Small intestine (tissue), 7 donors: ENCODE measurements around the gene CYP4Z1. TPM values are rescaled to one million over a fixed set of nuclear protein-coding genes. Genes with fewer than 3 reads are reported as not detected.
"Not testable (repeated sequence)": the region's sequence is repeated elsewhere in the genome, so short reads cannot be mapped to it uniquely, and the experiment has no call there.

ENCODE experiments used
- DNase-seq, 2 donors: peaks; one replicate each; pipeline versions ENCODE4 v3.0.0 to v3.0.0-alpha.2; 2013
- FAIRE-seq: peaks from 2 replicates; lab custom pipeline; 2012; peaks lifted over from hg19 to GRCh38; lab: Jason Lieb, UNC
- H3K27ac ChIP-seq, 3 donors: one replicate each; pipeline ENCODE4 v1.5.1; 2013; ENCODE audit warnings: low read length in 2 of 3, mild to moderate bottlenecking in 2 of 3, control low read depth in 1 of 3, inconsistent platforms in 1 of 3, low read depth in 1 of 3, moderate library complexity in 1 of 3
- H3K27me3 ChIP-seq, 3 donors: one replicate each; pipeline ENCODE4 v1.6.1; 2013; ENCODE audit warnings: low read length in 3 of 3, inconsistent platforms in 1 of 3; ENCODE audit not compliant: control insufficient read depth in 3 of 3, insufficient read depth in 3 of 3
- H3K36me3 ChIP-seq, 3 donors: one replicate each; pipeline ENCODE4 v1.6.1; 2013; ENCODE audit warnings: low read length in 3 of 3, inconsistent platforms in 1 of 3, low read depth in 1 of 3, mild to moderate bottlenecking in 1 of 3, moderate library complexity in 1 of 3; ENCODE audit not compliant: control insufficient read depth in 3 of 3, insufficient read depth in 2 of 3
- H3K4me1 ChIP-seq, 3 donors: one replicate each; pipeline ENCODE4 v1.6.1; 2013; ENCODE audit warnings: low read length in 2 of 3, inconsistent platforms in 1 of 3, low read depth in 1 of 3, mild to moderate bottlenecking in 1 of 3, moderate library complexity in 1 of 3; ENCODE audit not compliant: control insufficient read depth in 3 of 3, insufficient read depth in 2 of 3
- H3K4me3 ChIP-seq, 3 donors: one replicate each; pipeline ENCODE4 v1.5.1; 2013; ENCODE audit warnings: low read length in 3 of 3, control low read depth in 1 of 3, inconsistent platforms in 1 of 3, low read depth in 1 of 3, mild to moderate bottlenecking in 1 of 3, moderate library complexity in 1 of 3
- H3K9me3 ChIP-seq, 2 donors: one replicate each; pipeline ENCODE4 v1.6.1; 2013; ENCODE audit warnings: low read depth in 1 of 2, low read length in 1 of 2; ENCODE audit not compliant: control insufficient read depth in 2 of 2, insufficient read depth in 1 of 2
- WGBS, 3 donors: extraction: QIAGEN DNeasy Blood & Tissue Kit; methylation state at CpG; one replicate each; pipeline ENCODE4 v1.1.7; 2013; 5-methylcytosine and 5-hydroxymethylcytosine counted together
- polyA plus RNA-seq, 4 donors: library from polyadenylated mRNA; stranded (reverse) in 3 of 4; unstranded in 1 of 4; fragments of 200-250 nt in 3 of 4; fragments of 120-200 nt in 1 of 4; gene quantifications; one replicate each; pipeline versions ENCODE4 v1.2.1 to v1.2.3, GENCODE V29; 2013
- donor health status: healthy with polysubstance abuse.
- donor health status: control.
- donor health status: control.
- donor health status: Bipolar disorder and iron deficiency.
- donor health status: healthy.

The CYP4Z1 gene
- polyA plus RNA-seq, 4 donors = 0.06 to 0.10 TPM; not detected in 2

DNA sequence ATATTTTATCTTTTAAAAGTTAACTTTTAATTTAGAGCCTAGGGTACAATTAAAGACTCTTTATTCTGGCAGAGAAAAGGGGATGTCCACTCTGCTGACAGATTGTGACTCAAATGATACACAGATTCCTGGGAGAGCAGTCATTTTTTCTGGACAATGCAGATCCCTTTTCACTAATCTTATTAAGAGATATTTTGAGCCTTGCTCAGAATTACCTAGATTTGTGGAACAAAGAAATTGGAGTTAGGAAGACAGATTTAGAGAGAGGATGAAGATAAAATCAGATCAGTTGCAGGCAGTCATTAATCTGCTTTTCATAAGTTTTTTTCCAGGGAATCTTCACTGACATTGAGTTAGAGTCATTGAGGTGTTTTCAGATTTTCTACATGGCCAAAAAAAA, 42.5 kb downstream of the CYP4Z1 start:
- not testable (repeated sequence) for H3K4me3 ChIP-seq, H3K36me3 ChIP-seq, H3K9me3 ChIP-seq, H3K27me3 ChIP-seq, H3K4me1 ChIP-seq, DNase-seq, FAIRE-seq, H3K27ac ChIP-seq

DNA sequence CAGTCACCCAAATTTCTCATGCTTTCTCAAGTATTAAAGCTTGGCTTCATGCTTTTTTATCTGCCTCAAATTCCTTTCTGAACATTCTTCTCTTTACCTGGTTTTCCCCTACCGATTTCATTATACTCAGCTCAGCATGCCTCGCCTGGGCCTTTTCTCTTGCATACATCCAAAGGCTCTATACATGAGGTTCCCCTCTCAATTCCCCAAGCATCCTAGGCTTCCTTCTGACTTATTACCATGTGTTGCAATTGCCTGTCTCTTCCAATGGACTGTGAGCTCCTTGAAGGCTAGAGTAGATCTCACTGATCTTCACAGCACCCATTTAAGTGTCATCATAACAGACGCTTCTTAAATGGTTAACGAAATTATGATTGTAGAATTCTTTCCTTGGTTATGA, 46.1 kb downstream of the CYP4Z1 start:
- WGBS, 3 donors = 86 to 87% (median 86%) methylated on average over 4 of the region's 4 CpGs
- no peak overlapping the region for H3K27ac ChIP-seq
- no peaks in the 10 kb centered on the region for H3K4me1 ChIP-seq
- H3K27me3 ChIP-seq = no peaks in the 10 kb centered on the region
- H3K4me3 ChIP-seq = no peak overlapping the region
- FAIRE-seq (no peak), DNase-seq (no peak)
- H3K9me3 ChIP-seq = no peaks in the 10 kb centered on the region
- H3K36me3 ChIP-seq = no peaks in the 10 kb centered on the region

DNA sequence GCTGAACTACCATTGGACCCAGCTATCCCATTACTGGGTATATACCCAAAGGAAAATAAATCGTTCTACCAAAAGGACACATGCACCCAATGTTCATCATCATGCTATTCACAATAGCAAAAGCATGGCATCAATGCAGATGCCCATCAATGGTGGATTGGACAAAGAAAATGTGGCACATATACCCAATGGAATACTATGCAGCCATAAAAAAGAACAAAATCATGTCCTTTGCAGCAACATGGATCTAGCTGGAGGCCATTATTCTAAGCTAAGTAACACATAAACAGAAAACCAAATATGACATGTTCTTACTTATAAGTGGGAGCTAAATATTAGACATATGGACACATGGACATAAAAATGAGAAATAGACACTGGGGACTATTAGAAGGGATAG, 54.0 kb downstream of the CYP4Z1 start:
- FAIRE-seq, H3K4me1 ChIP-seq: not testable (repeated sequence)

DNA sequence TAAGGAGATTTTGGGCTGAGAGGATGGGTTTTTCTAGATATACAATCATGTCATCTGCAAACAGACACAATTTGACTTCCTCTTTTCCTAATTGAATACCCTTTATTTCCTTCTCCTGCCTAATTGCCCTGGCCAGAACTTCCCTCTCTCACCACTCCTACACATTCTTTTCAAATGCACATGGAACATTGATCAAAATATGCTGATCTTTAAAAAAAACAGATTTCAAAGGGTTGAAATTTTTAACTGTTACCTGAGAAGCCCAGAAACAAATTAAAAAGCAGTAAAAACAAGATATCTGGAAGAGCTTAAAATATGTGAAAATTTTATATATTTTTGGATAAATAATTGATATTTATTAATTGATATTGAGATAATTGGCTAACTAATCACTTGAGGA, 57.8 kb downstream of the CYP4Z1 start:
- FAIRE-seq, DNase-seq, H3K36me3 ChIP-seq, H3K27me3 ChIP-seq, H3K4me3 ChIP-seq, H3K4me1 ChIP-seq, H3K9me3 ChIP-seq, H3K27ac ChIP-seq: not testable (repeated sequence)

More for the DNA sequence above, 54.0 kb downstream of the CYP4Z1 start:
- H3K27me3 ChIP-seq, DNase-seq, H3K9me3 ChIP-seq, H3K4me3 ChIP-seq, H3K36me3 ChIP-seq, H3K27ac ChIP-seq: not testable (repeated sequence)
- WGBS, 3 donors = 83 to 97% (median 91%) methylated on average over 1 of the region's 1 CpG

DNA sequence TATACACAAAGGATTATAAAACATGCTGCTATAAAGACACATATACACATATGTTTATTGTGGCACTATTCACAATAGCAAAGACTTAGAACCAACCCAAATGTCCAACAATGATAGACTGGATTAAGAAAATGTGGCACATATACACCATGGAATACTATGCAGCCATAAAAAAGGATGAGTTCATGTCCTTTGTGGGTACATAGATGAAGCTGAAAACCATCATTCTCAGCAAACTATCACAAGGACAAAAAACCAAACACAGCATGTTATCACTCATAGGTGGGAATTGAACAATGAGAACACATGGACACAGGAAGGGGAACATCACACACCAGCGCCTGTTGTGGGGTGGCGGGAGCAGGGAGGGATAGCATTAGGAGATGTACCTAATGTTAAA, 60.0 kb downstream of the CYP4Z1 start:
- H3K27ac ChIP-seq, DNase-seq, H3K27me3 ChIP-seq, FAIRE-seq, H3K4me1 ChIP-seq, H3K9me3 ChIP-seq, H3K36me3 ChIP-seq, H3K4me3 ChIP-seq: not testable (repeated sequence)
- WGBS, 3 donors = 95 to 99% (median 98%) methylated on average over 2 of the region's 2 CpGs

DNA sequence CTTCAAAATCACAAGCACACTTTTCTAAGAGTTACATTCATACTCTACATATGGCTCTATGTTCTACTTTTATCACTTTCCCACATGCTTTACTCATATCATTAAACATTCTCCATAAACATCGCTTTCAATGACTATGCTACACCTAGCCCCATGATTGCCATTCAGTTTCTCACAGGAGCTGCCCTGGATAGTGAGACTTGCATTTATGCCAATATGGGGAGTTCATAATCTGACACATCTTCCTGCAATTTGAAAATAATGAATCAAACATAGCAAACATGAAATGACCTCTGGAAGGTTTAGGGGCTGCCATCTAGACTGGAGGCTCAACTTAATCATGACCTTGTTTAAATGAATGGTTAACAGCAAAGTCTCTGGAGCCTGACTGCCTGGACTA, 61.2 kb downstream of the CYP4Z1 start:
- Histone ChIP-seq H3K4me1 (no peaks in the 10 kb centered on the region), H3K4me3 (no peak overlapping the region), H3K27ac (no peak overlapping the region), H3K27me3 (no peaks in the 10 kb centered on the region), H3K36me3 (no peaks in the 10 kb centered on the region), H3K9me3 (no peaks in the 10 kb centered on the region)
- WGBS, 3 donors = 92 to 99% (median 93%) methylated on average over 1 of the region's 1 CpG
- DNase-seq = no peak
- no peak for FAIRE-seq

DNA sequence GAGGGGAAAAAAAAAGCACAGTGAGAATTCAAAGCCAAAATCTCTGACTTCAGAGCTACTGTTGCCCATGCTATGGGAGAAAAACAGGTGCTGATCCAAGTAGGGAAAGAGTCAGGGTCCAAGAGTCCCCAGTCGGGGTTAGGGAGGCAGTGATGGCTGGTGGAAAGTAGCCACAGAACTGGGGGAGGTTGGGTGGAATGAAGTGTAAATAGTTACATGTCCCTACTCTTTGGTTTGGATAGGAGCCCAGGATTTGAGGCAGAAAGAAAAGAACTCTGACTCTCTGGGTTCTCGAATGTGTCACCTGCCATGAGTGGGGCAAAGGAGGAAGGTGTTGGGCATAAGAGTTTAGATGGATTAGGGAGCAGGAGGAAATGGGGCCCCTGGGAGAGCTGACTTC, 61.8 kb downstream of the CYP4Z1 start:
- not testable (repeated sequence) for H3K27me3 ChIP-seq, FAIRE-seq, H3K9me3 ChIP-seq, H3K27ac ChIP-seq, H3K4me1 ChIP-seq, H3K4me3 ChIP-seq, H3K36me3 ChIP-seq
- 13 to 56% (median 22%) methylated on average over 2 of the region's 2 CpGs for WGBS, 3 donors
- DNase-seq = peak in 1 of 2 donors; percentile 16

DNA sequence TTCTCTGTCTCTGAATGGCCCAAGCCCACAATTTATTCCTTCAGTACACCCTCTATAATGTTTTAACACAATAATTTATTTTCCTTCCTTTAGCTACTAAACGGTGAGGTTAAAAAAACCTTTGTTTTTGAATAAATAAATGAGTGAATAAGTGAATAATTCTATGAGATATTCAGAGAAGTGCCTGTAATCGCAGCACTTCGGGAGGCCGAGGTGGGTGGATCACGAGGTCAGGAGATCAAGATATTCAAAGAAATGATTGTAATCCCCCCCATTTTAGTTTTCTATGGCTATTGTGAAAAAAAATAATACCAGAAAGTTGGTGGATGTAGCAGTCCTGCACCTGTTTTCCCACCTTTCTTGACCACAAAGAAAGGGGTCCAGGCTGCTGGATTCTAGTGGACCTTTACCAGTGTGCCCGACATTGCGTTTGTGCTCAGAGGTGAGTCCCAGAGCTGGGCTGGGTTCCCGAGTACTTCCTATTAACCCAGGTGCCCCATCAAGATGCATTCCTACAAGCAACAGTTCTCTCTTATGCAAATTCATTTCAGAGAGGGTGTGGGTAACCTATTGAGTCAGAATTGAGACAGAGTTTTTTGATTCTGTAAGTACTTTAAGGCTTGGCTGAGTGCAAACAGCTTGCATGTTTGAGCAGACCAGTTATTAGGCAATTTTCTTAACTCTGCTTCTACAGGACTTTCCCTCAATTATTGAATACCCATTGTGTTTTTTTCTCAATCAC, 62.6 kb downstream of the CYP4Z1 start:
- H3K4me3 ChIP-seq, FAIRE-seq, H3K36me3 ChIP-seq, H3K4me1 ChIP-seq, DNase-seq, H3K9me3 ChIP-seq, H3K27me3 ChIP-seq, H3K27ac ChIP-seq: not testable (repeated sequence)
- WGBS, 3 donors = 82 to 86% (median 84%) methylated on average over 8 of the region's 8 CpGs

DNA sequence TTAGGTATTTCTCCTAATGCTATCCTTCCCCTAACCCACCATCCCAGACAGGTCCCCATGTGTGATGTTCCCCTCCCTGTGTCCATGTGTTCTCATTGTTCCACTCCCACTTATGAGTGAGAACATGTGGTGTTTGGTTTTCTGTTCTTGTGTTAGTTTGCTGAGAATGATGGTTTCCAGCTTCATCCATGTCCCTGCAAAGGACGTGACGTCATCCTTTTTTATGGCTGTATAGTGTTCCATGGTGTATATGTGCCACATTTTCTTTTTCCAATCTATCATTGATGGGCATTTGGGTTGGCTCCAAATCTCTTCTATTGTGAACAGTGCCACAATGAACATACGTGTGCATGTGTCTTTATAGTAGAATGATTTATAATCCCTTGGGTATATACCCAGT, 65.6 kb downstream of the CYP4Z1 start:
- not testable (repeated sequence) for DNase-seq, H3K4me1 ChIP-seq, FAIRE-seq, H3K9me3 ChIP-seq, H3K27ac ChIP-seq, H3K36me3 ChIP-seq, H3K27me3 ChIP-seq, H3K4me3 ChIP-seq
- 89 to 92% (median 90%) methylated on average over 3 of the region's 3 CpGs for whole genome bisulfite sequencing, 3 donors
